ENCODE results near the gene SV2B.

DNA sequence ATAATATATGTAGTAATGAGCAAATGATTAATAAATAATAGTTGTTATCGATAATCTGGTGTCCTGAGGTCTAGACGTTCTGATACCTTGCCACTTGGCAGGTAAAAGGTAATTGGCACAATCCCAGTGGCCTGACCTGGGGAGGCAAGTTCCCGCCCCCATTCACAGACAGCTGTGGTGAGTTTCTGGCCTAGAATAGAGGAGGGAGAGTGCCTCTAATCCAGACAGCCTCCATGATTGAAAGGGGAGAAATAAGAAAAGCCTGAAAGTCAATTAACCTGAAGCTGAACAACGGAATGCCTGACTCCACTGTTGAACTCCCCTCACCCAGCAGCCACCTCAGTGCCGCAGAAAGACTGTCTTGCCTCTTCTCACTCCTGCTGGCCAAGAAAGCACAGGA, 38.1 kb upstream of the SV2B start:
- TF ChIP-seq, protein P1, sequence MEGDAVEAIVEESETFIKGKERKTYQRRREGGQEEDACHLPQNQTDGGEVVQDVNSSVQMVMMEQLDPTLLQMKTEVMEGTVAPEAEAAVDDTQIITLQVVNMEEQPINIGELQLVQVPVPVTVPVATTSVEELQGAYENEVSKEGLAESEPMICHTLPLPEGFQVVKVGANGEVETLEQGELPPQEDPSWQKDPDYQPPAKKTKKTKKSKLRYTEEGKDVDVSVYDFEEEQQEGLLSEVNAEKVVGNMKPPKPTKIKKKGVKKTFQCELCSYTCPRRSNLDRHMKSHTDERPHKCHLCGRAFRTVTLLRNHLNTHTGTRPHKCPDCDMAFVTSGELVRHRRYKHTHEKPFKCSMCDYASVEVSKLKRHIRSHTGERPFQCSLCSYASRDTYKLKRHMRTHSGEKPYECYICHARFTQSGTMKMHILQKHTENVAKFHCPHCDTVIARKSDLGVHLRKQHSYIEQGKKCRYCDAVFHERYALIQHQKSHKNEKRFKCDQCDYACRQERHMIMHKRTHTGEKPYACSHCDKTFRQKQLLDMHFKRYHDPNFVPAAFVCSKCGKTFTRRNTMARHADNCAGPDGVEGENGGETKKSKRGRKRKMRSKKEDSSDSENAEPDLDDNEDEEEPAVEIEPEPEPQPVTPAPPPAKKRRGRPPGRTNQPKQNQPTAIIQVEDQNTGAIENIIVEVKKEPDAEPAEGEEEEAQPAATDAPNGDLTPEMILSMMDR (IDR thresholded peaks at IDR 0.05), result no peak
- no peak for TF ChIP-seq POLR2AphosphoS5 (IDR thresholded peaks at IDR 0.05)
- no peak for TF ChIP-seq POLR2A (IDR thresholded peaks at IDR 0.05)

Data from breast epithelium (tissue), 3 donors.